Glutamatergic neuron (in vitro differentiated cells): ENCODE data around the gene PSMB7. TPM values are rescaled to one million over a fixed set of nuclear protein-coding genes. Genes with fewer than 3 reads are reported as not detected.

Source experiments
- DNase-seq: peaks from one replicate; pipeline ENCODE4 v3.0.0; 2022
- H3K27ac Mint-ChIP-seq: one replicate; pipeline ENCODE4 v1.8.0; 2020; ENCODE audit warnings: mild to moderate bottlenecking, mixed read lengths, inconsistent platforms; ENCODE audit not compliant: unreplicated experiment
- H3K27me3 Mint-ChIP-seq: one replicate; pipeline ENCODE4 v1.8.0; 2020; ENCODE audit warnings: mild to moderate bottlenecking, moderate library complexity, mixed read lengths, inconsistent platforms; ENCODE audit not compliant: unreplicated experiment
- H3K36me3 Mint-ChIP-seq: one replicate; pipeline ENCODE4 v1.8.0; 2020; ENCODE audit warnings: mild to moderate bottlenecking, mixed read lengths, inconsistent platforms; ENCODE audit not compliant: unreplicated experiment
- H3K4me1 Mint-ChIP-seq: one replicate; pipeline ENCODE4 v1.8.0; 2020; ENCODE audit warnings: mild to moderate bottlenecking, low read depth, mixed read lengths, inconsistent platforms; ENCODE audit not compliant: unreplicated experiment
- H3K4me3 Mint-ChIP-seq: one replicate; pipeline ENCODE4 v1.8.0; 2020; ENCODE audit warnings: mild to moderate bottlenecking, mixed read lengths, inconsistent platforms; ENCODE audit not compliant: unreplicated experiment
- H3K9me3 Mint-ChIP-seq: one replicate; pipeline ENCODE4 v1.8.0; 2020; ENCODE audit warnings: mild to moderate bottlenecking, moderate library complexity, mixed read lengths, inconsistent platforms; ENCODE audit not compliant: unreplicated experiment
- total RNA-seq: library from RNA; stranded (reverse); fragmentation: NEBNext Ultra II Directional; extraction: Animal tissue kit (Norgen Biotek cat#: 25700); gene quantifications from one replicate; pipeline ENCODE4 v1.2.1, GENCODE V29; 2021; ENCODE audit not compliant: unreplicated experiment
- TF ChIP-seq, protein P1 (sequence below): fragments of 200-600 bp; sonication (generic); IDR thresholded peaks from one replicate; pipeline ENCODE4 v1.5.0; 2021; ENCODE audit not compliant: partially characterized antibody, unreplicated experiment

PSMB7 gene
- total RNA-seq, 1 donor from 2014 or later: 185 TPM

DNA sequence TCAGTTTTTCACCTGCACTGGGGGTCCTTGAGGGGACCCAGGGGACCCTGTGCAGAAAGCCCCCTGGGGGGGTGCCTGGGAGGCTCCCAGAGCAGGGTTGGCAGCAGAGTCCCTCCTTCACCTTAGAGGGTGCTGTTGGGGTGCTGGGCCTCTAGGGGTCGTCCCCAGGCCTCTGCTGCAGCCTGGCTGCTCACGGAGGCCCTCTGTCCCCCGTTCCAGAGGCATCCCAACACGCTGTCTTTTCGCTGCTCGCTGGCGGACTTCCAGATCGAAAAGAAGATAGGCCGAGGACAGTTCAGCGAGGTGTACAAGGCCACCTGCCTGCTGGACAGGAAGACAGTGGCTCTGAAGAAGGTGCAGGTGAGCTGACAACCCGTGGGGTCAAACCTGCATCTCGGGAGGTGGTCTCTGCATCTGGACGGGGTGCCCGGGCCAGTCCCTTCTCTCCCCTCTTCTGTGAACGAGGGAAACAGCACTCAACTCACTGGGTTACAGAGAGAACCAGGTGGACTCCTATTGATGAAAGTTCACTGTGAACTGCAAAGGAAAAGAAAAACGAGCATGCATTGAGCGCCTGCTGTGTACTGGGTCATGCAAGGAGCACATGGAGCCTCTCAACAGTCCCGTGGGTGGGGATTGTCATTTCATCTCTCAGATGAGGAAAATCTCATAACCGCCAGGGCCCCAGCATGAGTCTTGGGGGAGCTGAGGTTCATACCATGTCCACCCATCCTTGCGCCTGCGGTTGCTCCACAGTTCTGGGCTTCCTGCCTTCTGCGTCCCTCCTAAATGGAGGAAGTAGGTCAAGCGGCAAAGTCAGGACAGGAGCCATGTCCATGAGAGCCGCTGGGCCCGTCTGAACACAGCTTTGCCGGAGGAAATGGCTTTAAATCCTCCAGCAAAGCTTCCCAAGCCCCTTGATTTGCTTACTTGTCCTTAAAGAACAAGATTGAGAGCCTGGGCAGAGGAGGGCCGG lies 102.7 kb downstream of the PSMB7 start:
- Mint-ChIP-seq H3K27ac (no peak overlapping the region), H3K4me1 (no peaks in the 10 kb centered on the region), H3K27me3 (no peaks in the 10 kb centered on the region), H3K36me3 (no peaks in the 10 kb centered on the region), H3K4me3 (no peak overlapping the region), H3K9me3 (no peaks in the 10 kb centered on the region)
- DNase-seq: no peak
- TF ChIP-seq, protein P1, sequence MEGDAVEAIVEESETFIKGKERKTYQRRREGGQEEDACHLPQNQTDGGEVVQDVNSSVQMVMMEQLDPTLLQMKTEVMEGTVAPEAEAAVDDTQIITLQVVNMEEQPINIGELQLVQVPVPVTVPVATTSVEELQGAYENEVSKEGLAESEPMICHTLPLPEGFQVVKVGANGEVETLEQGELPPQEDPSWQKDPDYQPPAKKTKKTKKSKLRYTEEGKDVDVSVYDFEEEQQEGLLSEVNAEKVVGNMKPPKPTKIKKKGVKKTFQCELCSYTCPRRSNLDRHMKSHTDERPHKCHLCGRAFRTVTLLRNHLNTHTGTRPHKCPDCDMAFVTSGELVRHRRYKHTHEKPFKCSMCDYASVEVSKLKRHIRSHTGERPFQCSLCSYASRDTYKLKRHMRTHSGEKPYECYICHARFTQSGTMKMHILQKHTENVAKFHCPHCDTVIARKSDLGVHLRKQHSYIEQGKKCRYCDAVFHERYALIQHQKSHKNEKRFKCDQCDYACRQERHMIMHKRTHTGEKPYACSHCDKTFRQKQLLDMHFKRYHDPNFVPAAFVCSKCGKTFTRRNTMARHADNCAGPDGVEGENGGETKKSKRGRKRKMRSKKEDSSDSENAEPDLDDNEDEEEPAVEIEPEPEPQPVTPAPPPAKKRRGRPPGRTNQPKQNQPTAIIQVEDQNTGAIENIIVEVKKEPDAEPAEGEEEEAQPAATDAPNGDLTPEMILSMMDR: no peak

DNA sequence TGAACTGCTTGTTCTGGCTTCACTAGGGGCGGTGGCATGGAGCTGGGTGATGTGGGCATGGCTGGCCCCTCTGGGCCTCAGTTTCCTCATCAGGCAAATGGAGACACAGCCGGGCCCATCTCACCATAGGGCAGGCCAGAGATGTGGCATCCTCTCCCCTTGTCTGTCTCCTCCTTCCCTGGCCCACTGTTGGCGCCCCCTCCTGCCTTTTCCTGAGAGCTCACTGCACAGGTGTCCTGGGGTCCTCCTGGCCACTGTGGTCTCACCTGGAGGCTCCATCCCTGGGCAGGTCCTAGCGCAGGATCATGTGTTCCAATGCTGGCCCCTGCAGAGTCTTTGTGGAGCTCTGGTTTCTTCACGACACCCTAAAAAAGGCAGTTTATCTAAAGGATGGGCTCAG lies 104.0 kb downstream of the PSMB7 start:
- TF ChIP-seq, protein P1: no peak
- H3K36me3 Mint-ChIP-seq: no peaks in the 10 kb centered on the region
- no peaks in the 10 kb centered on the region for H3K9me3 Mint-ChIP-seq
- no peak overlapping the region for H3K4me3 Mint-ChIP-seq
- no peak overlapping the region for H3K27ac Mint-ChIP-seq
- no peaks in the 10 kb centered on the region for H3K4me1 Mint-ChIP-seq
- no peaks in the 10 kb centered on the region for H3K27me3 Mint-ChIP-seq
- DNase-seq: no peak

DNA sequence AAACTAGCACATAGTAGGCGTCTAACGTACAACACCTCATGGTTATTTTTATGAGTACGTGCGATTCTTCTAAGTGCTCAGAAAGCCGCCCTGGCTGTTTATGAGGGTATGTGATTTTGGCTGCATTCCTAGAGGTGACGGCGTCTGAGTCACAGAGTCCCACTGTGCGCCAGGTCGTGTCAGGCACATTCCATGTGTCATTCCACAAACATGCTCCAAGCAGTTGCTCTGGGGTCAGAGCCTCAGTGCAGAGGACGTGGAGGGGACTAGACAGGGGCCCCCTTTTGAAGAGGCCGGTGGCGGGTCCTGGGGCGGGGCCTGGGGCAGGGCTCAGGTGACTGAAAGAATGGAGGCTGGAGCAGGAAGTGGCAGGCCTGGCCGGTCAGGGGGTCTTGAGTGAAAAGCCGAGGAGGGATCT lies 105.6 kb downstream of the PSMB7 start:
- TF ChIP-seq, protein P1: no peak
- H3K9me3 Mint-ChIP-seq: no peaks in the 10 kb centered on the region
- DNase-seq: no peak
- no peaks in the 10 kb centered on the region for H3K36me3 Mint-ChIP-seq
- no peaks in the 10 kb centered on the region for H3K4me1 Mint-ChIP-seq
- no peaks in the 10 kb centered on the region for H3K27me3 Mint-ChIP-seq
- no peak overlapping the region for H3K27ac Mint-ChIP-seq
- no peak overlapping the region for H3K4me3 Mint-ChIP-seq

DNA sequence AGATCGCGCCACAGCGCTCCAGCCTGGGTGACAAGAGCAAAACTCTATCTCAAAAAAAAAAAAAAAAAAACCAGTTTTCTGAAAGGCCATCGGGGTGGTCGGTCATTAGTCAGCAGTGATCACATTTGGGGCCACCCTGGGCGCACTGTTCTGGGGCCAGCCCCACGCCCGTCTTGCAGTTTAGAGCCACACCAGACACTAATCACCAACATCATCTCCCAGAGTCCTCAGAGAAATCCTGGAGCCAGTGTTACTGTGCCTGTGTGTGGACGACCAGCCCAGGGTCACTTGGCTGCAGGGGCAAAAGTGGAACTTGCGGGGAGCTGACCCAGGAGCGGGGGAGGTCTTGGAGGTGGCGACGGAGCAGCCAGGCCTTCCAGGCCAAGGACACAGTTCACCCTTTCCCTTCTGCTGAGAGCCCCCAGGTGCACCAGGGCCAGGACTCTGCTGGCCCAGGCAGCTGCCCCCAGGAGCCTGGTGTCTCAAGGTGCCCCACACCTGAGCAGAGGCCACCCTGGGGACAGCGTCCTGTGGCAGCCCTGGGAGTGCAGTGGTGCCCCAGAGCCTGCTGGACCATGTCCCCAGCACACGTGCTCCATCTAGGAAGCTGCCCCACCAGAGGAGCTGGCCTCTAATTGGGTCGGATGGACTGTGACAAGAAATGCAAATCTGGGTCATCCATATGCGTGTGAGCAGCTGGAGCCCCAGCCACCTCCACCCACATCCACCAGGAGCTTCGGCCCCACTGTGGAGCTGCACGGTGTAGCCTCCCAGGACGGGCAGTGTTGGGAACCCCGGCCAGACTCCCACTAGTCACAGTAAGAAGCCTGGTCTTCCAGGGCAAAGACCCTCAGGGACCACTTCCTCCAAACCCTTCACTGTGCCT lies 106.4 kb downstream of the PSMB7 start:
- no peak for DNase-seq
- no peak overlapping the region for H3K27ac Mint-ChIP-seq
- TF ChIP-seq, protein P1: no peak
- H3K4me1 Mint-ChIP-seq: no peaks in the 10 kb centered on the region
- H3K36me3 Mint-ChIP-seq: no peaks in the 10 kb centered on the region
- no peak overlapping the region for H3K4me3 Mint-ChIP-seq
- no peaks in the 10 kb centered on the region for H3K27me3 Mint-ChIP-seq
- H3K9me3 Mint-ChIP-seq: no peaks in the 10 kb centered on the region
